Mucosa of rectum (tissue), 2 donors: ENCODE results near the gene BAIAP2.

Experiments
- H3K27ac ChIP-seq, 2 donors: one replicate each; pipeline ENCODE4 v1.7.0; 2013; ENCODE audit warnings: inconsistent platforms in 2 of 2, low read depth in 2 of 2, low read length in 2 of 2
- H3K27me3 ChIP-seq, 2 donors: one replicate each; pipeline ENCODE4 v1.7.0; 2013; ENCODE audit warnings: low read length in 2 of 2; ENCODE audit not compliant: control insufficient read depth in 2 of 2, insufficient read depth in 2 of 2
- H3K36me3 ChIP-seq, 2 donors: one replicate each; pipeline ENCODE4 v1.7.0; 2013; ENCODE audit warnings: low read length in 2 of 2; ENCODE audit not compliant: control insufficient read depth in 2 of 2, insufficient read depth in 2 of 2
- H3K4me1 ChIP-seq, 2 donors: one replicate each; pipeline ENCODE4 v1.7.0; 2013; ENCODE audit warnings: low read length in 2 of 2, mild to moderate bottlenecking in 1 of 2; ENCODE audit not compliant: control insufficient read depth in 2 of 2, insufficient read depth in 2 of 2
- H3K4me3 ChIP-seq, 2 donors: one replicate each; pipeline ENCODE4 v1.7.0; 2013; ENCODE audit warnings: low read length in 2 of 2
- H3K9ac ChIP-seq, 2 donors: one replicate each; pipeline ENCODE4 v1.7.0; 2013; ENCODE audit warnings: low read length in 2 of 2, low read depth in 1 of 2, mild to moderate bottlenecking in 1 of 2
- H3K9me3 ChIP-seq, 2 donors: one replicate each; pipeline ENCODE4 v1.7.0; 2013; ENCODE audit warnings: low read length in 2 of 2; ENCODE audit not compliant: control insufficient read depth in 2 of 2
- donor health status: healthy.
- donor health status: Normal muscosa, but diverticular disease.

The BAIAP2 gene

GRCh38 chr17:81068411-81069134, 33.6 kb downstream of the BAIAP2 start:
- no peak overlapping the region for H3K4me3 ChIP-seq
- no peak overlapping the region for H3K9ac ChIP-seq
- no peaks in the 10 kb centered on the region for H3K27me3 ChIP-seq
- no peaks in the 10 kb centered on the region for H3K36me3 ChIP-seq
- no peaks in the 10 kb centered on the region for H3K9me3 ChIP-seq
- H3K4me1 ChIP-seq = peaks cover 15 to 33% of the 10 kb centered on the region in 2 donors
- no peak overlapping the region for H3K27ac ChIP-seq

DNA sequence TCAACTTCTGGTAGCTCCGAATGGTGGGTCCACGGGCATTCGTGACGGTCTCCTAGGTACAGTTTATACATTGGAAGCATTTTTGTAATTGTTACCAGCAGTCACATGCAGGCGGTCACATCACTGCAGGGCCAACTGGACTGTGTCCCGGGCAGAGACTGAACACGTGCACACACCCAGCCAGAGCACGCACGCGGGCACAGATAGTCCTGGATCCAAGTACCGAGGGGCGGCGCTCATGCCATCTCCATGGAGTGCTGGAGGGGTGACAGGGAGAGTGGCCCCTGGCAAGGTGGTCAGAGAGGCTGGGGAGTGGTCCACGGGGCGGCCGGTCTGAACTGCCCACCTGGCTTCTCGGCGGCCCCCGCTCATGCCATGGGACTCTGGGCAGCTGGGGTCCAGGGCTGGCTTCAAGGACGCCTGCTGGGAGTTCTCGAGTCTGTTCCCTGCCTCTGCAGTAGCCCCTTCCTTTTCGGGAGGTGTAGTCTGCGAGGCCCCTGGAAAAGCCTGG, 34.2 kb downstream of the BAIAP2 start:
- H3K27ac ChIP-seq = no peak overlapping the region
- H3K36me3 ChIP-seq = peaks cover 0 to 1% of the 10 kb centered on the region in 2 donors
- H3K4me1 ChIP-seq = peaks cover 13 to 28% of the 10 kb centered on the region in 2 donors
- H3K9ac ChIP-seq = no peak overlapping the region
- H3K9me3 ChIP-seq = no peaks in the 10 kb centered on the region
- H3K4me3 ChIP-seq = no peak overlapping the region
- H3K27me3 ChIP-seq = no peaks in the 10 kb centered on the region

GRCh38 chr17:81070541-81071246, 35.7 kb downstream of the BAIAP2 start:
- Histone ChIP-seq H3K4me1 (peaks cover 6 to 15% of the 10 kb centered on the region in 2 donors), H3K9me3 (no peaks in the 10 kb centered on the region), H3K27me3 (no peaks in the 10 kb centered on the region), H3K4me3 (no peak overlapping the region), H3K36me3 (peaks cover 0 to 4% of the 10 kb centered on the region in 2 donors), H3K27ac (no peak overlapping the region), H3K9ac (no peak overlapping the region)

DNA sequence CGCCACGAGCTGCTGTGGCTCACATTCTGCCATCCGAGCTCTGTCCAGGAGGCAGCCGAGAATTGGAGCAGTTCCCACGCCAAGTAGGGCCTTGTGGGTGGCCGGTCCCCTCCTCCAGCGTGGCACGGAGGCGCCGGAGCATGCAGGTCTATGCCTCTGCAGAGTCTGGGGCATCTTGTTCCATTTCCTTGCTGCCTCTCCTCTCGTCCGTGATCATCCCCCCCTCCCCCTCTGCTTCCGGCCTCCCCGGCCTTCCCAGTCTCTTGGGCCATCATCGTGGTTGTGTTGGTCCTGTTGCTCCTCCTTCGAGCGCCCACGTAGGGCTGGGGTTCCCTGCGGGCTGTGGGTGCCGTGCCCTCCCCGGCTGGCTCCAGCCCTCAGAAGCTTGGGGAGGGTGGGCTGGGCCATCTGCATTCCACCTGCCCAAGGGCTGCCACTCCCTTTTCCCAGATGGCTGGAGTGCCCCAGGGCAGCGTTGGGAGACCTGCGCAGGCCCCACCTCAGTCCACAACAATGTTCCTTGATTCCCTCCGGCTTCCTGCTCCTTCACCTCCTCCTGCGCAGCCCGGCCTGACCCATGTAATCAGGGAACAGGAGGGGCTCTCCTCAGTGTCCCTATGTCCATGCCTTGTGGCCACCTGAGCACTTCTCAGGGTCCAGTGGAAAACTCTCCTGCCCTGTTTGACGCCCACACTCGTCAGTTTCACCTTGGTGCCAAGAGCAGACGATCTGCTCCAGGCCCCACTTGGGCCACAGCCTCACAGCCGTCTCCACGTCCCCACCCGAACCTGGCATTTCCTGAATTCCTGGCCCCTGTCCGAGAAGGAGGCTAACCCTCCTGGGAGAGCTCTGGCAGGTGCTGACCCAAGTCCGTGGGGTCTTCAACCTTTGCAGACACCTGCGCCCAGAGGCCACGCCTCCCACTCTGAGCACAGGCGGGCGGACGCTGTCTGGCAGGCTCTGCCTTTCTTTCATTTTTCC, 37.1 kb downstream of the BAIAP2 start:
- Histone ChIP-seq H3K9me3 (no peaks in the 10 kb centered on the region), H3K27ac (peak overlapping the region in 1 of 2 donors; percentile 26), H3K4me1 (peaks cover 3 to 5% of the 10 kb centered on the region in 2 donors), H3K4me3 (no peak overlapping the region), H3K27me3 (no peaks in the 10 kb centered on the region), H3K36me3 (peaks cover 0 to 4% of the 10 kb centered on the region in 2 donors), H3K9ac (peak overlapping the region in 1 of 2 donors; percentile 24)

- Histone ChIP-seq H3K36me3 (peaks cover 0 to 4% of the 10 kb centered on the region in 2 donors), H3K27ac (no peak overlapping the region), H3K4me1 (peaks cover 3 to 5% of the 10 kb centered on the region in 2 donors)
Observed at GRCh38 chr17:81073967-81074839, 39.3 kb downstream of the BAIAP2 start.

DNA sequence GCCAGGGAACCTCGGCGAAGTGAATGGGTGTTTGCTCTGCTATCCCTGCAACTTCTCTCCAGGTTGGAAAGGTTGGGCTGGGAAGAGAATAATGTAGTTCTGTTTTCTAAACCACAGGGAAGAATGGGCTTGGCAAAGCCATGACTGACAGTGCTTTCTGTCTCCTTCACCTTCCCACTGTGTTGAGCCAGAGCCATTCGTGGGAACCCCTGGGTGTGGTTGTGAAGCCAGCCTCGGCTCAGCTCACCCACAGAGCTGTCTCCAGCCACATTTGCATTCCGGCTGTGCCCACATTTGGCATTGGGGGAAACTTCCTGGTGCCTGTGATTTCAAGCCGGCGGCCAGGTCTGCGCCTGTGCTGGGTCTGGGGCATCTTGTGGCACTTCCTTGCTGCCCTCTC, 39.9 kb downstream of the BAIAP2 start:
- Histone ChIP-seq H3K36me3 (peaks cover 0 to 4% of the 10 kb centered on the region in 2 donors), H3K9me3 (no peaks in the 10 kb centered on the region), H3K4me3 (no peak overlapping the region), H3K27me3 (no peaks in the 10 kb centered on the region), H3K27ac (no peak overlapping the region), H3K9ac (no peak overlapping the region), H3K4me1 (peaks cover 3 to 5% of the 10 kb centered on the region in 2 donors)

More at GRCh38 chr17:81073967-81074839, 39.3 kb downstream of the BAIAP2 start:
- no peak overlapping the region for H3K9ac ChIP-seq
- no peaks in the 10 kb centered on the region for H3K9me3 ChIP-seq
- H3K4me3 ChIP-seq = no peak overlapping the region
- no peaks in the 10 kb centered on the region for H3K27me3 ChIP-seq

DNA sequence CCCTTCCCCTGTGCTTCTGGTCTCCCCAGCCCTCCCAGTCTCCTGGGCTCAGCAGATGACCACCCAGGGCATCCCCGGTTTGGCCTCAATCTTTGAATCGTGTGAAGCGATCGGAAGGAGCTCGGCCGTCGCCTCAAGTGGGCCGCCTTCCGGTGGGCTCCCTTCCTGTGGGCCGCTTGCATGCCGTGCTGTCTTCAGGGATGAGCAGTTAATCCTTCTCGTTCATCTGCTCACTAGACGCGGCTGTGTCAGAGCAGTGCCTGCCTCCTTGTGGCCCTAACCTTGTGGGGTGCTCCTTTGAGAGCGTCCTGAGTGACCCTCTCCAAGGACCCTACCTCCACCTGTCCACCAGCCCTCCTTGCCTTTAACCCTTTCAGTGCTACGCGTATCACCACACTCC, 40.4 kb downstream of the BAIAP2 start:
- no peak overlapping the region for H3K4me3 ChIP-seq
- H3K27ac ChIP-seq = no peak overlapping the region
- H3K4me1 ChIP-seq = peaks cover 3 to 5% of the 10 kb centered on the region in 2 donors
- no peaks in the 10 kb centered on the region for H3K9me3 ChIP-seq
- H3K9ac ChIP-seq = no peak overlapping the region
- peaks cover 0 to 4% of the 10 kb centered on the region in 2 donors for H3K36me3 ChIP-seq
- H3K27me3 ChIP-seq = no peaks in the 10 kb centered on the region

- no peaks in the 10 kb centered on the region for H3K9me3 ChIP-seq
- peaks cover 3 to 5% of the 10 kb centered on the region in 2 donors for H3K4me1 ChIP-seq
- no peak overlapping the region for H3K9ac ChIP-seq
- no peaks in the 10 kb centered on the region for H3K27me3 ChIP-seq
- H3K4me3 ChIP-seq = no peak overlapping the region
- H3K27ac ChIP-seq = no peak overlapping the region
- H3K36me3 ChIP-seq = peaks cover 0 to 4% of the 10 kb centered on the region in 2 donors
Observed at GRCh38 chr17:81076141-81076679, 41.3 kb downstream of the BAIAP2 start.
